GM21723 (cell line): ENCODE measurements around the gene MRPL22.
A peak's percentile ranks its signal among the peaks of the same experiment; 100 is the strongest.
"Not testable (repeated sequence)": the region's sequence is repeated elsewhere in the genome, so short reads cannot be mapped to it uniquely, and the experiment has no call there.

ENCODE experiments used
- ATAC-seq: cut with Tn5 transposase; IDR thresholded peaks from one replicate; pipeline ENCODE4 v1.9.1; 2021; ENCODE audit warnings: mild to moderate bottlenecking, moderate library complexity; ENCODE audit not compliant: unreplicated experiment

MRPL22 gene

DNA sequence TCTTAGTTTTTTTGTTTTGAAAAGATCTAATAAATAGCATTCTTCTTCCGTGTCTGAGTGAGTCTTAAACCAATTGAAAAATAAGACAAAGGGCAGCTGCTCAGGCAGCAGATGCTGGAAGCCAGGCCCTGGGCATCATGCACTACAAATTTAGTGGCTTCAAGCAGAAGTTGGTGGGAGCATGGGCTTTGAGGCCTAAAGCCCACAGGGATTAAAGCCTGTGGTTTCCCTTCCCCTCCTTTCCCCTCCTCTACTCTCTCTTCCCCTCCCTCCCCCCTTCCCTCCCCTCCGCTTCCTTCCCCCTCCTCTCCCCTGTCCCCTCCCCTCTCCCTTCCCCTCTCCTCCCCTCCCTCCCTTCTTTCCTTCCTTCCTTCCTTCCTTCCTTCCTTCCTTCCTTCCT is 52.6 kb downstream of the MRPL22 start:
- ATAC-seq: no peak

DNA sequence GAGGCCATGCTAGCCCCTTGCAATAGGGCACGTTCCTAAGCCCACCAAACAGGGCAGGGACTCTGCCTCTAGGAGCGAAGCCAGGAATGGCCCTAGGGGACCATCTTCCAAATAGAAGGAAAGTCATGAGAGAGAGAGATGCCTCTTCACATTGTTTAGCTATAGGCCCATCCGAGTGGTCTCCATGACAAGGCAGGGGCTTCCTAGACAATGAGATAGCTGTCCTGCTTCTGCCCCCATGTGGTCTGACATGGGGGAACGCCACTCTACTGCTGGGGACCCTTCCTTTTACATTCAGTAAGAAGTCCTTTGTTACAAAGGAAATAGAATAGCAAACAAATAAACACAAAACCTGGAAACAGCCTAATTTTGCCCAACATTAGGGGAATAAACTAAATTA is 54.8 kb downstream of the MRPL22 start:
- ATAC-seq: no peak

DNA sequence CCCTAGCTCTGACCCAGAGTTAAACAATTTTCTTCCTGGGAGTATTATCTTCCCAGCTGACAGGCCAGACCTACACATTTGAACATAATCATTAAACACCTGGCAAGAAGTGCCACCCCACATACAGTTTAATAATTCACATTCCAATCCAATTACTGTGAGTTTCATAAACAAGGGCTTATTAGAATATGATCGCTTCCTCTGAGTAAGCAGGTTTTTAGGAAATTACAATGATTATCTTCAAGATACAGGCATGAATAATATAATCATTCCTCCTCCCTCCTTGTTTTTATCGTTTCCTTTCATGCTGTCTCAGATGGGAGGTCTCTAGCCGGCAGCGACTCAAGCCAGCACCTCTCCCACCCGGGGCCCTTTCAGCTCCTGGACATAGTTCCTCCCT is 56.9 kb downstream of the MRPL22 start:
- no peak for ATAC-seq

DNA sequence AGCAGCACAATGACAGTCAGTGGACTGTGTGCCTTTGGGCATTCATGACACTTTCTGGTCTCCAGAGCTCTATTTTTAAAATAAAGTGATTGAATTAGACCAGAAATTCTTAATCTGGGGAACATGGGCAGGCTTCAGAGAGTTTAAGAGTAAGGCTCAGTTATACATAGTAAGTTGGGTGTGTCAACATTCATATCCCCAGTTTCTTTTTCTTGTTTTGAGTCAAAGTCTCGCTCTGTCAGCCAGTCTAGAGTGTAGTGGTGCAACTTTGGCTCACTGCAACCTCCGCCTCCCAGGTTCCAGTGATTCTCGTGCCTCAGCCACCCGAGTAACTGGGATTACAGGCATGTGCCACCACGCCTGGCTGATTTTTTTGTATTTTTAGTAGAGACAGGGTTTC is 59.0 kb downstream of the MRPL22 start:
- ATAC-seq: peak; percentile 61

DNA sequence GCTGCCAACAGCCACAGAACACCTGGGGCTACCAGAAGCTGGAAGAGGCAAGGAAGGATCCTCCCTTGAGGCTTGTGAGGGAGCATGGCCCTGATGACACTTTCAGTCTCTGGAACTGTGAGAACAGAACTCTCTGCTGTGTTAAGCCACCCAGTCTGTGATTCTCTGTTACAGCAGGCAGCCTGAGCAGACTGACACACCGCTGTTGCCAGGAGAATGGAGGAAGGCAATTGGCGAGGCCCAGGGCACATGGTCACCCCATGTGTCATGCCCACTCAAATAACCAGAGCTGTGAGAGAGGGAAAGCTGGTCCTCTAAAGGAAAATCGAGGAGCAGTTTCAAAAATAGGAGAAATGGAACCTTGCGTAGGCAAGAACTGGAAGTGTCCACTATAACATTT is 60.6 kb downstream of the MRPL22 start:
- no peak for ATAC-seq

DNA sequence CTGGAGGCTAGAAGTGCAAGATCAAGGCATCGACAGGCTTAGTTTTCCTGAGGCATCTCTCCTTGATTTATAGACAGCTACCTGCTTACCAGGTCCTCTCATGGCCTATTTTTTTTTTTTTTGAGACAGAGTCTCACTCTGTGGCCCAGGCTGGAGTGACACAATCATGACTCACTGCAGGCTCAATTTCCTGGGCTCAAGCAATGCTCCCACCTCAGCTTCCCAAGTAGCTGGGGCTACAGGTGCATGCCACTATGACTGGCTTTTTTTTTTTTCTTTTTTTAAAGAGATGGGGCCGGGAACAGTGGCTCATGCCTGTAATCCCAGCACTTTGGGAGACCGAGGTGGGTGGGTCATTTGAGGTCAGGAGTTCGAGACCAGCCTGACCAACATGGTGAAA is 61.8 kb downstream of the MRPL22 start:
- not testable (repeated sequence) for ATAC-seq

DNA sequence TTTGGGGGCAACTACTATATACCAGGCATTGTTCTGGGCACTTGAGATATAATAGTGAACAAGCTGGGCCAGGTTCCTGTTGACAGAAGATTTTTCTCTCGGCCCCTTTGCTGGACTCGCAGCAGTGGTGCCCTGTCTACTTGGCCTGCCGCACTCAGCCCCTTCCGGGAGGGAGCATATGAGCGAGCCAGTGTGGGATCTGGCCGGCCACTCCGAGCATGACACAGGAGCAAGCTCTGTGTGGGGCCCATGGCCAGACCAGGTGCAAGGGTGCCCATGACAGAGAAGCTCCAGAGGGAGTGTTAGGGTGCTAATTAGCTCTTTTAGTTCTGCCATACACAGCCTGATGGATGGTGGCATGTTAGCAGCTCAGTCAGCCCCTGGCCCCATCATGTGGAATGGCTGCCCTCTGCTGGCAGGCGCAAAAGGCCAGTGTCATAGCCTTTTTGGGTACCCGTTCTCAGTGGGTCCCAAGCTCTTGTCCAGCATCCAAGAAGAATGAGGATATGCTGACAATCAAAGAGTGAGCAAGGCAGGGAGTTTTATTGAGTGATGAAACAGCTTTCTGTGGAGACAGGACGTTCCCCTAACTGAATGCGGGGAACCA is 63.4 kb downstream of the MRPL22 start:
- peak; percentile 46 for ATAC-seq

DNA sequence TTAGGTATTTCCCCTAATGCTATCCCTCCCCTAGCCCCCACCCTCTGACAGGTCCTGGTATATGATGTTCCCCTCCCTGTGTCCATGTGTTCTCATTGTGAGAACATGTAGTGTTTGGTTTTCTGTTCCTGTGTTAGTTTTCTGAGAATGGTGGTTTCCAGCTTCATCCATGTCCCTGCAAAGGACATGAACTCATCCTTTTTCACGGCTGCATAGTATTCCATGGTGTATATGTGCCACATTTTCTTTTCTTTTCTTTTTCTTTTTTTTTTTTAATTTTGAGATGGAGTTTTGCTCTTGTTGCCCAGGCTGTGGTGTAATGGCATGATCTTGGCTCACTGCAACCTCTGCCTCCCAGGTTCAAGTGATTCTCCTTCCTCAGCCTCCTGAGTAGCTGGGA is 65.4 kb downstream of the MRPL22 start:
- ATAC-seq: not testable (repeated sequence)

DNA sequence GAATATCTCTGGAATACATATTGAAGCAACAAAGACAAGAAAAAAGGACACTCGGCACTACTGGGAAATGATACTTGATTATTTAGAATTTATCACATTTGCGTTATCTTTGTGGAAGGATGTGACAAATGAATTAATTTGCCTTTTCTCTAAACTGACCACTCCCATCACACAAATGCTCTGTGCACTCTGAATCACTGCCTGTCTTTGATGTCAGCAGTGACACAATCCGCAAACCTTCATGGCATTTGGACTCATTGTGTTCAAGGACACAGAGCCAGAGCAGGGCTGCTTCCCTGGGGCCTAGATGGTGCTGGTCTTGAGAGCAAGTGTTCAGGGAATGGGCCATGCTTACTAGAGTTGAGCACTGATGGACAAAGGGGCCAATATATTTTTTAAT is 67.8 kb downstream of the MRPL22 start:
- no peak for ATAC-seq

DNA sequence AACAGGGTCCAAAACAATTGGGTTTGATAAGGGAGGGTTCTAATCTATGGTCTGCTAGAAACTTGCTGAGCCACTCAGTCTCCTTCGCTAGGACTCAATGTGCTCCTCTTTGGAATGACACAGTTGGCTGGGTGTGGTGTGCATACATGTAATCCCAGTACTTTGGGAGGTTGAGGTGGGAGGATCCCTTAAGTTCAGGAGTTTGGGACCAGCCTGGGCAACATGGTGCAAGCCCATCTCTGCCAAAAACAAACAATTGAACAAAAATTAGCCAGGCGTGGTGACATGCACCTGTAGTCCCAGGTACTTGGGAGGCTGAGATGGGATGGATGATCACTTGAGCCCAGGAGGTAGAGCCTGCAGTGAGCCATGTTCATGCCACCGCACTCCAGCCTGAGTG is 70.0 kb downstream of the MRPL22 start:
- ATAC-seq: no peak

DNA sequence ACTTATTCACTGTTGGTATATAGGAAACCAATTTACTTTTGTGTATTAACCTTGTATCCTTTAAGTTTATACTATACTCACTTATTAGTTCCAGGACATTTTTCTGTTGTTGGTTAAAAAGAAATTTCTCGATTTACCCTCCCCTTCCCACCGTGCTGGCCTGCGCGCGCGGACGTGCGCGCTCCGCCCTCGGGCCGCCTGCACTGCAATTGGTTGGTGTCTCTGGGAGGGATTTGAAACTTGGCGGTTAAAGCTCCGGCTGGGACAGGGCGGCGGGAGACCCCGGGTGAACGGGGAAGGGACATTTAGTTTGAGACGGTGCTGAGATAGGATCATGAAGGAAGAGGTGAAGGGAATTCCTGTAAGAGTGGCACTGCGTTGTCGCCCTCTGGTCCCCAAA is 72.7 kb downstream of the MRPL22 start, which contains the start of gene KIF4B:
KIF4B (plus strand) TSS at position 230 of the 400 bp plus-strand sequence; CDS start at position 335, 105 bp downstream.
- ATAC-seq: no peak

DNA sequence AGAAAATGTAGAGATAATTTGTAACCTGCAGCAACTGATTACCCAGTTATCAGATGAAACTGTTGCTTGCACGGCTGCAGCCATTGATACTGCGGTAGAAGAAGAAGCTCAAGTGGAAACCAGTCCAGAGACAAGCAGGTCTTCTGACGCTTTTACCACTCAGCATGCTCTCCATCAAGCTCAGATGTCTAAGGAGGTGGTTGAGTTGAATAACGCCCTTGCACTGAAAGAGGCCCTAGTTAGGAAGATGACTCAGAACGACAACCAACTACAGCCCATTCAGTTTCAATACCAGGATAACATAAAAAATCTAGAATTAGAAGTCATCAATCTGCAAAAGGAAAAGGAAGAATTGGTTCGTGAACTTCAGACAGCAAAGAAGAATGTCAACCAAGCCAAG is 74.4 kb downstream of the MRPL22 start:
- ATAC-seq: no peak

DNA sequence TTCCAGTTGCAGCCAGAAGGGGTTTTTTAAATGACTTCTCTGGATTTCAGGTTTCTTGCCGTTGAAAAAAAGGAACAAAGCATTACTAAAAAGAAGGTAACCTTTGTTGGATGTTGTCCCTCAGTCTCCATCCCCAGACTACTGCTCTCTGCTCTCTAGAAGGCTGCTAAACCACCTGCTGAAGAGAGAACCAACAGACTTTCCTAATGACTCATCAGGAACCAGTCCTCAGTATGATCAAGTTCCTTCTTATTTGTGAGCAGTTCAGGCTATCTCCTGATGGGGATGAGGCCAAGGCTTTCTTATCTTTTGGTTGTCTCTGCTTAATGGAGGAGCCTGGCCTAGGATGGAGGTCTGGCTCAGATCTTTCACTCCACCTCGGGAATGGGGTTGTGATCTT is 76.7 kb downstream of the MRPL22 start:
- peak; percentile 95 for ATAC-seq
